Measurements from ENCODE around the gene HOXB2.

The HOXB2 gene

DNA sequence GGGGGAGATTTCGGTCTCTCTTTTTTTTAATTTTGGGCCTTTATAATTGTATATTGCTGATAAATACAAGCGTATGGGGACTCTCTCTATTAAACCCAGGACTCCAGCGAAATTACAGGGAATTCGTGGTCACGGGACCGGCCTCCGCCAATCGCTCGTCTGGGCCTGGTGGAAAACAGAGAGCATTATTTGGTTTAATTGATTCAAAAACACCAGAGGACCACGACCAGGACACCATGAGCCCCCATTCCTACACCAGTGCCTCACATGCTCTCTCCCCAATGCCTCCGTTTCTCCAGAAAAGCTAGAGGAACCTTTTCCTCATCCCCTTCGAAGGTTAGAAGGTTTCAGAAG, at the start of gene HOXB2:
Gene HOXB2 (minus strand): TSS at position 88 of the 354 bp plus-strand sequence. CDS start 198 bp downstream, outside the sequence.
- no peak for DNase-seq

DNA sequence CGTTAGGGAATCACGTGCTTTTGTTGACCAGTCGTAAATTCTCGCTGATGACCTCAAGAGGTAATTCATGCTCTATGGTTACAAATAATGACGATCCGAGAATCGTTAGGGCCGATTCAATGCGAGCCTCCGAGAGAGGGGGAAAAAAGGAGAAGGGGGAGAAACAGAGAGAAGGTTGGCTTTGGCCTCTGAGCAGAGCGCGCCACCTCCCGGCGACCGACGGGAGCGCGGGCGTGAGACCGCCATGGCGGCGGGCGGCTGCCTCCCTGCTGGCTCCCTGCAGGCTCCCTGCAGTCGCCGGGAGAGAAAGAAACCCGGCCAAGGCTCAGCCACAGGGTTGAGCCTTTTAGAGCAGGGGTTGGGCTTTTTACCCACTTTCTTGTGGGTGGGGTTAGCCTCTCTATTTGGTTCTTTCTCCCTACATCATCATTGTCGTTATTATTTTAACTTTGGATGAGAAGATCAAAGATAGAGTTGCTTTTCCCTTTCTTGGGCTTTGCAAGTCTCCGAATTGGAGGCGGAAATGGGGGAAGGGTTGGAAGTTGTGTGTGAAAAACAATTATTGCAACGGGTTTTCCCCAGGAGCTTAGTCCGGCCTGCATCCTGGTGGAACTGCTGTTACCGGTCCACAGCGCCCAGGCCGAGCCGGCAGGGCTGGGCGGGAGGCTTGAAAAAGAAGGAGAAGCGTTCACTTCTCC, 49.1 kb upstream of the HOXB2 start:
- DNase-seq = peak; percentile 90

DNA sequence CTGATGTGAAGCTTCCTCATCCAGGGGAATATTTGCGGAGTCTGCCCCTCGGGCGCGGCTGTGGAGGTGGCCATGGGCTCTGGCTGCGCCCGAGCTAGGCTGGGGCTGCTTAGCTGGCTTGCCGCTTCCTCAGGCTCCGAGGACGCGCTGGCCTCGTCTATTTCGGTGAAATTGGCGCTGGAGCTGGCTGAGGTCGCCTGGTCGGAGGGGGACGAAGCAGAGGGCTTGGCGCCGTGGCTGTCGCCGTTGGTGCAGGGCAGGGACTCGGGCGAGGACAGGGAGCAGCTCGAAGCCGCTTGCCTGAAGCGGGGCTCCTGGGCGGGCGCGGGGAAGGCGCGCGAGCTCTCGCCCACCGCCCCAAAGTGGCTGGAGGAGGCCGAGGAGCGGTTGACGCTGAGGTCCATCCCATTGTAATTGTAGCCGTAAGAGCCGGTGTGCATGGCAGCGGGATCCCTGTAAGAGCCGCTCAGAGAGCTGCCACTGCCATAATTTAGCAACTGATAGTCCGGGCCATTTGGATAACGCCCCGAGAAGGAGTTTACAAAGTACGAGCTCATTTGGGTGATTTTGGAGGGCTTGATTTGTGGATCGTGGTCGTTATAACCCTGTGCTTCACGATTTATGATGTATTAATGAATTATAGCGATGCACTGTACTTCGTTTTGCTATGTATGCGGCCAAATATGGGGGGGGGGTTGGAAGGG, 48.4 kb upstream of the HOXB2 start, which contains the start of gene HOXB5:
Gene HOXB5 (minus strand): TSS at position 654 of the 704 bp plus-strand sequence. CDS start 97 bp downstream, at position 557.
- DNase-seq = peak; percentile 57

DNA sequence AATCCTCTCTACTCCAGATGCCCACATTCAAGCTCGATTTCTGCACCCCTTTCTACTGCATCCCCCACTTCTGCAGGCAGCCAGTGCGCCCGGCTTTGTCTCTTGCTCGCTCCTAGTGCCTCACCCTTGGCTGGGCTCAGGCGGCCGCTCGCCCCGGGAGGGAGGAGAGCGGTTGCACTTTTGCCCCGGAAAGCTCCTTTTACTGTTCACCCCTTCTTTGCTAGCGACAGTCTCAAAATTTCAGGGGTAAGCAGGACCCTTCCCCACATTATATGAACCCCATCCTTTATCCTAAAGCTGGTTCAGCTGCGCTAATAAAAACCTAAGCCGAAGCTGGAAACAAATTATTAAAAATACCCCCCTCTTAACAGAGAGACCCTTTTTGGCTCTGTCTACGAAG, 47.7 kb upstream of the HOXB2 start:
- no peak for DNase-seq

DNA sequence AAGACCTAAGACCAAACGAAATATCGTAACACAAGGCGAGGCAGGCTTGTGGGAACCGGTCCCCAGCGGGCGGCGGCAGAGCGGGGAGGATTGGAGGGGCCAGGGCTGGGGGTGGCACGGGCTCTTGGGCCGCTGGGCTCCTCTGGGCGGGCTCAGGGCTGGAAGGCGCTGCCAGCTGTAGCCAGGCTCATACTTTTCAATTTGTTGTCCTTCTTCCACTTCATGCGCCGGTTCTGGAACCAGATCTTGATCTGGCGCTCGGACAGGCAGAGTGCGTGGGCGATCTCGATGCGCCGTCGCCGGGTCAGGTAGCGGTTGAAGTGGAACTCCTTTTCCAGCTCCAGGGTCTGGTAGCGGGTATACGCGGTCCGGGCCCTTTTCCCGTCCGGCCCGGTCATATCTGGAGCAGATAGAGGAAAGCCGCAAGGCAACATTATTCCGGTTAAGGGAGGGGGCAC, 47.2 kb upstream of the HOXB2 start:
- DNase-seq = no peak

DNA sequence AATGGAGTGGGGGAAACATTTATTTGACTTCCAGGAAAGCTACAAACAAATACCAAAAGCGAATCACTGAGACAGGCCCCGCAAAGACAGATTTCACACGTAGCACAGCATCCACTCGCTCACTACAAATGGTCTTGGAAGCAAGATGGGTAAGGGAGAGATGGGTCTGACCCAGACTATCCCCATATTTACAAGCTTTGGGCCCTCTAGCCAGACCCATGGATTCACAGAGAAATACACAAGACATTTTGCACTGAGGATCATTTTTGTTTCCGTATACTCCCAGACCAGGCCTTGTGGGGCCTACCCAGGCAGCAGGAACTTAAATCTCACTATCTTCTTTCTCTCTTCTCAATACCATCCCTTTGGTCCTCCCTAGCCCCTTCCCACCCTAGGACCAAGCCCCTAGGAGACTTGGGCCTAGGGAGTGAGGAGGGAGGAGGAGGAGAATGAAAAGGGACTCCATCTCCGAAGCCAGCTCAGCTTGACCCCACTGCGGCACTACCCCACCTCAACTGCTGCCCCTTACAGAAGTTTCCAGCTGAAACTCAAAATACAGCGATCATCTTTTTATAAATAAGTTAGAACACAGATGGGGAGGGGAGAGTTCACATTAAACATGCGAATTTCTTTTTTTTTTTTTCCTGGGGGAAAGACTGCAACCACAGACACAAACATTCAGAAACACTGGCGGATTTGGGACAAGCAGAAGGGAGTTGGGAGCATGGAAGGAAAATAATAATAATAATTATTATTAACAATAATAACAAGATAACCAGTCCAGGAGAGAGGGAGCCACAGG, 46.5 kb upstream of the HOXB2 start:
- DNase-seq = no peak

DNA sequence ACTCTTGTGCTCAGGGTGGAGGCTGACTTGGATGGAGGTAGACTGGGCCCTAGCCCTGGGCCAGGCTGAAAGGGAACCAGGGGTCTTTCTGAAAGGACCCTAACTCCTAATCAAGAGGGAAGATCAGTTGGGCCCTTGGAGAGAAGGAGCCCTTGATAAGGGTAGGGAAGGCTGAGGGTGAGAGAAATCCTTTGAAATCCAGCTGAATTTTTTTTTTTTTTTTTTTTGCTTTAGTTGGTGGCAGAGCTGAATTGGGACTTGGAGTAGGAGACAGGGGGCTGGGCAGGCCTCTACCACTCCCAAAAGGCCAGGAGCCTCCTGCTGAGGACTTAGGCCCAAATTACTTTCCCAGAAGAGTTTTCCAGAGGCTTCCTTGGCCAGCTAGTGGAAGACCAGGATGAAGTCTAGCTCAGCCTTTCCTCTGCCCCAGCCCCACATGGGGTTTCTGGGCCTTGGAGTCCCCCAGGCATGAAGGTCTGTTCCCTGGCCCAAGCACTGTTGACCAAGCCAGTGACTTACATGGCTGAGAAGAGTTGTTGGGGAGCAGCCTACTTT, 45.8 kb upstream of the HOXB2 start:
- DNase-seq = no peak

DNA sequence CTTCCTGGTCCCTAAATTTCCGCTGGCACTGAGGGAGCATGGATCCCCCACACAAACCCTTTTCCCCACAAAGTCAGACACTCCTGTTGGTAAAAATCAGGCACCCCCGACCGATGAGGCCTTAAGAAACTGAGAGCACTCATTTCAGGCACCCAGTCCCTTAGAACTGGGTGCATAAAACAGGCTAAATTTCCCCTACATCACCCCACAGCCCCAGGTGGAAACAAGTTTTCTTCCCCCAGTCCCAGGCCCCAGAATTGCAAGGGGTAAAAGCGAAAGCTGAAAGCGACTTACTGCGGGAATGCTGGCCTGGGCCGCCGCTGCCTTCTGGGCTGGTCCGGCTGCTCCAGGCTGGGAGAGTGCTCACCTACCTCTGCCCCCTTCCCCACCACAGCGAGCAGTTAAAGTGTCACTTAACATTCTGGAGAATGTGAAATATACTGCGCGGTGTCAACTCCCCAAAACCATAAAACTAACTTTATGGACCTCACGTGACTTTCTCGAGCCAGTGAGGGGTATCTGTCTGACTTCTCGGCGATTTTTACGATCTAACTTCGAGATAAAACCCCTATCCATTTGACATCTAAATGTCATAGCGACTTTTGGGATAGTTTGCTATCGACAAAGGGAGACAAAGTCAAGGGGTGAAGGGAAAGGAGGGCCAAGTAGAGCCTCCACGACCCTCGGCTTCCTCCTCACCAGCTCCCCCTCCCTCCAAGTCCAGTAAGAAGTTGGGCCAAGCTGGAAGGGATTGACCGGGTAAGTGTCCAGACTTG, 45.1 kb upstream of the HOXB2 start, which contains the start of gene HOXB3:
Gene HOXB3 (minus strand): TSS at position 411 of the 776 bp plus-strand sequence. CDS start 37,767 bp downstream, outside the sequence.
- DNase-seq = no peak

DNA sequence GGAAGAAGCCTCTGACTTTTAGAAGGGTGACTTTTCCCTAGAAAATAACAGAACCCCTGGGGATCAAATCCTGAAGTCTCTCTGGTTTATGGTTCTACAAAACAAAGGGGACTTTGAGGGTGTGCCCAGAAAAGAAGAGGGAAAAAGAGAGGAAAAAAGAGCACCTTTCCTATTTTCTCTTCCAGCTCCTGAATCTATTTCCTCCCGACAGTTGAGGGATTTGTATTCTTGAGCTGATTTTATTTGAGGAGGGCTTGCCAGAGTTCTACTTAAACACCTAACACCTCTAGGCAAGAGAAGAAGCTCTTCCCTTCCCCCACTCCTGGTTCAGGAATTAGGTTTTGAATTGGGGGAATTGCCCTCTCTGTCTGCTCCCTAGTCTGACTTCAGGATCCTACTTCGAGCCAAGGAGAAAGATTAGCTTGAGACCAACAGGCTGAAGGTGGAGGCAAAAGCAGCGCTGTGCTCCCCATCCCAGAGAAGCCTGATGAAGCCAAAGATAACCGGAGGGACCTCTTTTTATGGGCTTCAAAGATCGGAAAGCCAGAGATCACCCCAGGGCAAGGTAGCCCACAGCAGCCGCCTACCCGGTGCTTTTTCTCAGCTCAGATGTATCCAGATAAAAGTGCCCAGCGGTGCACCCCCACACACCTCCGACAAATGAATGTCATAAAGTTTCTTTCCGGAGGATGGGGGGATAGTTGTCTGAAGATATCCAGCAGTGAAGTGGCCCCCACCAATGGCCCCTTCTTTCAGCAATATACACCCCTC, 44.3 kb upstream of the HOXB2 start:
- no peak for DNase-seq

DNA sequence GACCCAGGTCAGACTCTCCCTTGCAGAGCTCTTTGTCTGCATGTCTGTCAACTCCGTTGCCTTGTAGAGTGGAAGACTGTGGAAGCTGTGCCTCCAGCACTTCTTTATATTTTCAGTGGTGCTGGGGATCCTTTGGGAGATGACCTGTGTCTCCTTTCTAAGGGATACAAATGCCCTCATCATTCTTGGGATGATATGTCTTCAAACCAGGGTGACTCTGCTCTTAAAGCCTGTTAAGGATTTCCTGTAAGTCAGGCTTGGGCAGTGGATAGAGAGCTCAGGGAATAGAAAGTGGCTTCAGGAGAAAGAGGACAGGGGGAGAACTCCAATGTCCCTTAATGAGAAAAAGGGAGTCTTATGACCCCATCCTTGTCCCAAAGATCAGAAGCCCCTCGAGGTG, 43.6 kb upstream of the HOXB2 start:
- no peak for DNase-seq

DNA sequence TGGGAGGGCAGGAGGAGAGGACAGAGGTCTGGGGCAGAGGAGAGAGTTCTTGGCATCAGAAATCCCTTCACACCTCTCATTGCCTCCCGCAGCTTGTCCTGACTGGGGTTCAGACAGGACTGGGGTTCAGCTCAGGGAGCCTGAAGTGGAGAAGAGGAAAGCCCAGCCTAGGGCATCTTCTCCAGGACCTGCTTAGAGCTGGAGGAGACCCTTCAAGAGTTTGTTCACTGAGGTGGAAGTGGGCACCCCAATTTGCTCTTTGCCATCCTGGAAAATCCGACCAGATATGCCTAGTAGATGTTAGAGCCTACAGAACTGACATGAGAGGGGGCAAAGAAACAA, 43.1 kb upstream of the HOXB2 start:
- no peak for DNase-seq

DNA sequence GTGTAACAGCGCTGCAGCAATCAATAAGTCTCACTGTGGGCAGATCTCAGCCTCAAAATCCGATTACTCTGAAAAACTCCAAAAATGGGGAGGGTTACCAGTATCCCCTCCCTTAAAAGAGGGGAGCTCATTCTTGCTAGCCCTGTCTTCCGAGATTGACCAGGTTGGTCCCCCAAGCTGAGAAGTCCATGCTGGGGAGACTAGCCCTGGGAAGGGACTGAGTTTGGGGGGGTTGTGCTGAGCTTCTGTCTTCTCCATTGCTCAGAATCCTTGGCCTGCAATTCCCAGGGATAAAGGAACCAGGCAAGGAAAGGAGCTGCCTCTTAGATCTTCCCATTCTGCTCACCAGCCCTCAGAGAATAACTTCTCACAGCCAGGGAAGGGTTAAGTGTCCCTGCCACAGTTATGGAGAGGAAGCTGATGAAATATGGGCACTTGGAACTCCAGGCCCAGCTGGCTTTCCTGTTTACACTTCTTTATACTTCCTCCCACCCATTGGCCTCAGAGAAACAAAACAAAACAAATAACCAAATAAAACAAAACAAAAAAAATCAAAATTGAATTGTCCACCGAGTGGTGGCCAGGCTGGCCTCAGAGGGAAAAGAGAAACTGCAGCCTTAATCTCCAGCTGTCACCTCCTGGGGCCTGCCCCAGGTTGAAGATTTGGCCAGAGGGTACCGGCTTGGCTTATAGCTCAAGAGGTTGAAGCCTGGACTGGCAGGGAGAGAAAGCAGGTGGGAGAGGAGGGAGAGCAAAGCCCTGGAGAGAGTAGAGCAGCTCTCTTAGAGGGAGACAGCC, 42.6 kb upstream of the HOXB2 start:
- peak; percentile 74 for DNase-seq

DNA sequence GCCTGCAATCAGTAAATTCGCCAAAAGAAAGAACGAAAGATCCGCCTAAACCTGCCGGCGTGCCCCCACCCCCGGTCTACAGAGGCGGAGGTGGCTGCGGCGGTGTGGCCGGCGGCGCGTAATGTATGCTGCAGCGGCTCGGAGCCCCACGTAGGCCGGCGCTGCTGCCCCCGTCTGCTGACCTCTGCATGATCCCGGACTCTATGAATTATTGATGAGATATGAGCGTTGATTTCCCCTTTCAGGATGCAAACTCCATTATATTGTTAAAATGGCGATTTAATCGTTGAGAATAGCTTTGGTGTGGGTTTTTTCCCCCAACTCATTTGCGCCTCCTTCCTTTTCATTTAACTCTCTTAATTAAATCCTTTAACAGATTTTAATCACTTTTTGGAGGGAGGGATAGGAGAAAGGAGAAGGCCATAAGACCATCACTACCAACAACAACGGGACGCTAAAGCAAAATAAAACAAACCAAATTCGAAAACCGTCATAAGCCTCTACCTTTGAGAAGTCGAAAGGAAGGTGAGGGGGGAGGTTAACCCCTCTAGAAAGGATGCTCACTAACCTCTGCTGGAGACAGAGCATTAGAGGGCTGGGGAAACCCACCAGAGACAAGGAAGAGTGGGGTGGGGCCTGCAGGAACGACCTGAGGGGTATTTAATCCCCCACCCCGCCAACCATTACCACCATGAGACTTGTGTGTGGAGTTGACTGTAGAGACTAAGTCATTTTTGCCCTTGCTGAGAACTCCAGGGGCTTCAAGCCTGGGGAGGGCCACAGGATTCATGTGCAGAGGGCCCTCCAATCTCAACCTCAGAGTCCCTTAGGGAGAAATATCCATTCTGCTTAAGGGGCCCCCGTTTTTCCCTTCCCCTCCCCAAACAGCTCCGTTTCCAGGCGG, 41.7 kb upstream of the HOXB2 start:
- DNase-seq = peak; percentile 31

DNA sequence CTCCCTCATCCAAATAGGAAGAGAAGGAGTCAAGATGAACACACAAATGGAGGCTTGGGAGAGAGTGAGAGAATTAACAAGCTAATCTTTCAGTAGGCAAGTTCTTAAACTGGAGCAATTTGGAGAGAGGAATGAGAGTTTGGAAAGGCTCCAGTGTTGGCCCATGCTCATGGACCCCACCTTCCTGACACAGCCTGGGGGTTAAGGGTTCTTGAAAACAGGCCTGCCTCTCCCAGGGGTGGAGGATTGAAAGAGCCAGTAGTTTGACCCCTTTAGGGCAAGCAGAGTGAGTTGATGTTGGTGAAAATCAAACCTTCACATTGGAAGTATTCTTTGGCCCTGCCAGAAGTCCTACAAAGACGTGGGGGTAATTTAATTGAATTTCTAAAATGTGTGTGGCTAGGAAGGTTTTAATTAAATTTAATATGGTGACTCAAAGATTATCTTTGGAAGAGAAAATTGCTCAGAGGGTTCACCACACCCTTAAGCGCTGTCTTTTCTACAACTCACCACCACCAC, 39.4 kb upstream of the HOXB2 start:
- no peak for DNase-seq

DNA sequence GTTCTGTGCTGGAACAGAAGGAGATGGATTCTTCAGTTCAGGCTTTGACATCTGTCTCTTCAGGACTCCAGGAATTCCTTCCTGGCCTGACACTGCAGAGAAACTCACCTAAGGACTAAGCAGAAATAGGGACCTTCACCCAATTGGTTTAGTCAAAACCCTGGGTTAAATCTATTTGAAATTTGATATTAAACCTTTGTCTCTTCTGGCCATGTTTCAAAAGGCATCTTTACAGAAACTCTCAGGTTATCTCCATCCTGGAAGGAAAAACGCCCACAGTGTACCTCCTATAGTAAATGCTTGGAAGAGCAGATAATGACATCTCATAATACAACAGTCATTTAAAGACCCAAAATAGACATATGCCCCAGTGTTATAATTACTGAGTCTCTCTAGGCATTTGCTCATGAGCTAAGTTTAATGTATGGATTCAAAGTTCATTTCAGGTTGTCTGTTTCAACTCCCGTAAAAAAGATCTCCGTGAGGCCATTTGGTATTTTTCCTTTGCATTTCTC, 38.9 kb upstream of the HOXB2 start:
- DNase-seq = no peak

DNA sequence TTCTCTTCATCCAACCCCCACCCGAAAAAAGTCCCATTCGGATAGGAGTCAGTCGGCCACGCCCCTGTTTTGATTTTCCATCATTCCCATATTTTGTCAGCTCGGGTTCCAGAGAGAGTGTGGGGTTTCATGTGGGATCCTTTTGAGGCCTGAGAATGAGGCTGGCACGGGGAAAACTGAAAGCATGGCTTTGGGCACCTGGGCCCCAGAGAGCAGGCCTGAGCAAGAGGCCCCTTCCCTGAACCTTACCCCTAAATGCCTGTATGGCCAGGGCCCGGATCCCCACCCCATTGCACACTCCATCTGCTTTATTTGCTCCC, 37.8 kb upstream of the HOXB2 start:
- no peak for DNase-seq

DNA sequence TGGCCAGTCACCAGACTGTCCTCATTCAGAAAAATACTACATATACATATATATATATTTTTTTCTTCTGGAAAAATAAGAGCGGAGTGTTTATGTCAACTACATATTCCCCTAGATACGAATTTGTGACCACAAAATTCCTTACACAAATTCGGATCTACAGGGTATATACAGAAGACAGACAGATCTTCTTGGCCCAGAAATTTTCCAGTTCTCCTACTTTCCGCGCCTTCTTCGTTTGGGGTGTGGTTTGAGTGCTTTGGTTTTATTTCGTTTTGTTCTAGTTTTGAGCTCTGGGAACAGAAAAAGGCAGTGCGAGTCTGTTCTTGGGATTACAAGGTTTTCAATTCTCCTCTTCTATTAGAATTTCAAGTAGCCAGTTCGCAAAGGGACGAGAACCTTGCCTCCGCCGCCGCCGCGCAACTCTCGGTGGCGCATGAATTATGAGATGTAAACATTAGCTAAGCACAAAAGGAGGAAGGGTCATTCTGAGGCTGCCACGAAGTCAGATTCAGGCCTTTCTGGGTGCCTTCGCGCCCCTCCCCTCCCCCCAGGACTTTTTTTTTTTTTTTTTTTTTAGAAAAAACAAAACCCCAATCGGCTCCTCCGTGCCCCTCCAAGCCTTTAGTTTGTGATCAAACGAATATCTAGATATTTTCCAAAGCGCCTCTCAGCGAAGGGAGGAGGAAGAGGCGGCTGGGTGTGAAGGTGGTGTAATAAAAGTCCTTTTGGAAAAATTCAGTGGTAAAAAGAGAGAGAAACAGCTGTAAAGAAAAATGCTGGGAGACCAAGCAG, 35.0 kb upstream of the HOXB2 start:
- no peak for DNase-seq

DNA sequence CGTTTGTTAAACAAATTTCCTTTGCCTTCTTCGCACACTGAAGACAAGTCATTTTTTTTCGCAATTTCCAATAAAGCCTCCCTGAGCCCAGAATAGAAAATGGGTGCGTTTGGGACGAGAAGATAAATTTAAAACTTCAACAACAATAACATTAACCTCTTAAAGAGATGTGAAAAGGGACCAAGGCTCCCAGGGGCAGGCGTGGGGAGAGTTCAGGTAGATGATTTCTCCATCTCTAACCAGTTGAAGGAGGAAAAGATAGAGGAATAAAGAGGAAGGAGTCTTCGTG, 34.5 kb upstream of the HOXB2 start:
- DNase-seq = no peak
